Raji (cell line): Measurements from ENCODE around the gene SRGN.

Source experiments
- POLR2A ChIP-seq: IDR thresholded peaks from 2 replicates; pipeline ENCODE4 v1.6.1; 2011; ENCODE audit warnings: low read depth, low read length, control low read depth; ENCODE audit not compliant: insufficient read depth

Gene SRGN

GRCh38 chr10:69096045-69096444 lies 8.1 kb downstream of the SRGN start:
- TF ChIP-seq POLR2A: no peak

GRCh38 chr10:69097729-69098128 lies 9.8 kb downstream of the SRGN start:
- TF ChIP-seq POLR2A: no peak

- TF ChIP-seq POLR2A: no peak
These were observed 12.4 kb downstream of the SRGN start for GRCh38 chr10:69100136-69100872.

- TF ChIP-seq POLR2A: no peak
These were observed 13.7 kb downstream of the SRGN start for GRCh38 chr10:69101451-69102095.

GRCh38 chr10:69102440-69102839 lies 14.5 kb downstream of the SRGN start:
- TF ChIP-seq POLR2A: no peak

- TF ChIP-seq POLR2A: no peak
These were observed 15.9 kb downstream of the SRGN start for GRCh38 chr10:69103784-69104183.

GRCh38 chr10:69104994-69105790 lies 17.3 kb downstream of the SRGN start:
- no peak for TF ChIP-seq POLR2A

- no peak for TF ChIP-seq POLR2A
These were observed 19.2 kb downstream of the SRGN start for GRCh38 chr10:69107176-69107490.

GRCh38 chr10:69107699-69108098 lies 19.8 kb downstream of the SRGN start:
- no peak for TF ChIP-seq POLR2A

GRCh38 chr10:69119896-69120295 lies 32.0 kb downstream of the SRGN start:
- no peak for TF ChIP-seq POLR2A

- no peak for TF ChIP-seq POLR2A
These were observed 35.4 kb downstream of the SRGN start for GRCh38 chr10:69123306-69123746.

GRCh38 chr10:69123747-69124562 lies 36.1 kb downstream of the SRGN start, which contains the start of gene VPS26A:
VPS26A (plus strand) TSS chr10:69124178; CDS start chr10:69124278, 100 bp downstream.
- TF ChIP-seq POLR2A: peak; percentile 88

GRCh38 chr10:69124563-69125268 lies 36.8 kb downstream of the SRGN start:
- TF ChIP-seq POLR2A: no peak; the same call in 1 of the 2 replicates

GRCh38 chr10:69125554-69125953 lies 37.7 kb downstream of the SRGN start:
- no peak for TF ChIP-seq POLR2A
